Jurkat, Clone E6-1 (cell line): Measurements from ENCODE around the gene PDE11A.

Experiments used
- DNase-seq: peaks from one replicate; pipeline ENCODE4 v3.0.0-alpha.2; 2011; ENCODE audit warnings: low read depth, low spot score
- H3K4me3 ChIP-seq: 2 replicates; pipeline ENCODE4 v1.5.1; 2011; ENCODE audit warnings: mild to moderate bottlenecking, low read length, control low read depth, moderate library complexity

The PDE11A gene

GRCh38 chr2:177721818-177722567 is 350.6 kb downstream of the PDE11A start:
- no peak for DNase-seq
- no peak overlapping the region for H3K4me3 ChIP-seq

GRCh38 chr2:177721087-177721486 is 351.5 kb downstream of the PDE11A start:
- no peak for DNase-seq

GRCh38 chr2:177717831-177718618 is 354.6 kb downstream of the PDE11A start:
- no peak for DNase-seq
- H3K4me3 ChIP-seq, result no peak overlapping the region

More at GRCh38 chr2:177721087-177721486, 351.5 kb downstream of the PDE11A start:
- no peak overlapping the region for H3K4me3 ChIP-seq

GRCh38 chr2:177716484-177716883 is 356.1 kb downstream of the PDE11A start:
- H3K4me3 ChIP-seq, result no peak overlapping the region
- no peak for DNase-seq

- DNase-seq, result no peak
- H3K4me3 ChIP-seq, result no peak overlapping the region
Measured at GRCh38 chr2:177715771-177716170, 356.8 kb downstream of the PDE11A start.

- H3K4me3 ChIP-seq, result no peak overlapping the region
- DNase-seq, result no peak
Measured at GRCh38 chr2:177714704-177715103, 357.9 kb downstream of the PDE11A start.

- H3K4me3 ChIP-seq, result no peak overlapping the region
- no peak for DNase-seq
Measured at GRCh38 chr2:177712462-177712861, 360.1 kb downstream of the PDE11A start.

GRCh38 chr2:177711483-177712265 is 360.9 kb downstream of the PDE11A start:
- no peak for DNase-seq

GRCh38 chr2:177710889-177711288 is 361.7 kb downstream of the PDE11A start:
- DNase-seq, result no peak
- no peak overlapping the region for H3K4me3 ChIP-seq

More at GRCh38 chr2:177711483-177712265, 360.9 kb downstream of the PDE11A start:
- no peak overlapping the region for H3K4me3 ChIP-seq

GRCh38 chr2:177709986-177710401 is 362.6 kb downstream of the PDE11A start:
- no peak overlapping the region for H3K4me3 ChIP-seq
- DNase-seq, result no peak

- no peak for DNase-seq
- no peak overlapping the region for H3K4me3 ChIP-seq
Measured at GRCh38 chr2:177708660-177709444, 363.7 kb downstream of the PDE11A start.

- H3K4me3 ChIP-seq, result no peak overlapping the region
- DNase-seq, result no peak
Measured at GRCh38 chr2:177708106-177708505, 364.5 kb downstream of the PDE11A start.

- H3K4me3 ChIP-seq, result no peak overlapping the region
- no peak for DNase-seq
Measured at GRCh38 chr2:177705511-177706173, 366.9 kb downstream of the PDE11A start.

GRCh38 chr2:177703159-177703558 is 369.4 kb downstream of the PDE11A start:
- no peak for DNase-seq

GRCh38 chr2:177698281-177698680 is 374.3 kb downstream of the PDE11A start:
- DNase-seq, result no peak
- H3K4me3 ChIP-seq, result no peak overlapping the region

More at GRCh38 chr2:177703159-177703558, 369.4 kb downstream of the PDE11A start:
- no peak overlapping the region for H3K4me3 ChIP-seq

- DNase-seq, result no peak
- no peak overlapping the region for H3K4me3 ChIP-seq
Measured at GRCh38 chr2:177694348-177694747, 378.2 kb downstream of the PDE11A start.

GRCh38 chr2:177693658-177694339 is 378.8 kb downstream of the PDE11A start:
- no peak for DNase-seq
- H3K4me3 ChIP-seq, result no peak overlapping the region

- no peak for DNase-seq
Measured at GRCh38 chr2:177692783-177693269, 379.8 kb downstream of the PDE11A start.

More at GRCh38 chr2:177692783-177693269, 379.8 kb downstream of the PDE11A start:
- H3K4me3 ChIP-seq, result no peak overlapping the region
